Right forelimb (tissue), 1 donor: Measurements from ENCODE around the gene CGB8.

Source experiments
- DNase-seq: peaks from one replicate; pipeline ENCODE4 v3.0.0-alpha.2; 2018

Gene CGB8

GRCh38 chr19:49004964-49005614 lies 43.8 kb downstream of the CGB8 start:
- DNase-seq, result no peak

- DNase-seq, result no peak
These were observed 44.8 kb downstream of the CGB8 start for GRCh38 chr19:49004133-49004532.

- no peak for DNase-seq
These were observed 49.2 kb downstream of the CGB8 start for GRCh38 chr19:48999481-49000325.

GRCh38 chr19:48997972-48998371 lies 50.9 kb downstream of the CGB8 start:
- no peak for DNase-seq
